CD4-positive, CD25-positive, alpha-beta regulatory T cell (primary cell): ENCODE data around the gene NPEPL1. TPM values are rescaled to one million over a fixed set of nuclear protein-coding genes. Genes with fewer than 3 reads are reported as not detected.
A peak's percentile ranks its signal among the peaks of the same experiment; 100 is the strongest.

ENCODE experiments used
- ATAC-seq, 2 donors: fragments of 150-1000 bp; cut with Tn5 transposase; one replicate each; pipeline ENCODE4 v1.10.0; 2021; ENCODE audit warnings: low read depth in 2 of 2, moderate number of reproducible peaks in 2 of 2, moderate library complexity in 1 of 2
- DNase-seq, 3 donors: peaks; one replicate each; pipeline versions ENCODE4 v3.0.0 to v3.0.0-alpha.2; 2012 to 2022; ENCODE audit warnings: mixed read lengths in 1 of 3
- H3K27ac ChIP-seq: one replicate; pipeline ENCODE4 v1.7.0; 2013; ENCODE audit warnings: mild to moderate bottlenecking, low read length; ENCODE audit not compliant: insufficient read depth, poor library complexity, severe bottlenecking
- H3K27me3 ChIP-seq: one replicate; pipeline ENCODE4 v1.7.0; 2013; ENCODE audit warnings: low read length; ENCODE audit not compliant: control insufficient read depth, insufficient read depth
- H3K36me3 ChIP-seq: one replicate; pipeline ENCODE4 v1.7.0; 2013; ENCODE audit warnings: mild to moderate bottlenecking, low read length, moderate library complexity; ENCODE audit not compliant: control insufficient read depth, insufficient read depth
- H3K4me1 ChIP-seq: 2 replicates; pipeline ENCODE4 v1.7.0; 2013; ENCODE audit warnings: mild to moderate bottlenecking, low read length; ENCODE audit not compliant: insufficient read depth, control insufficient read depth, poor library complexity, severe bottlenecking
- H3K4me3 ChIP-seq: one replicate; pipeline ENCODE4 v1.7.0; 2013; ENCODE audit warnings: low read depth, mild to moderate bottlenecking, low read length, moderate library complexity
- H3K9me3 ChIP-seq, 2 experiments: 1 replicate in 1 of 2; 2 replicates in 1 of 2; pipeline ENCODE4 v1.7.0; 2013; ENCODE audit warnings: low read length in 2 of 2, mild to moderate bottlenecking in 1 of 2, moderate library complexity in 1 of 2; ENCODE audit not compliant: control insufficient read depth in 2 of 2
- H3K27ac Mint-ChIP-seq, 3 donors: one replicate each; pipeline ENCODE4 v1.8.0; 2020 to 2022; ENCODE audit warnings: mild to moderate bottlenecking in 3 of 3, mixed read lengths in 3 of 3, moderate library complexity in 2 of 3
- H3K27me3 Mint-ChIP-seq: one replicate; pipeline ENCODE4 v1.8.0; 2022; ENCODE audit warnings: mild to moderate bottlenecking, mixed read lengths
- H3K36me3 Mint-ChIP-seq: one replicate; pipeline ENCODE4 v1.8.0; 2020; ENCODE audit warnings: mixed read lengths
- H3K4me1 Mint-ChIP-seq, 4 donors: one replicate each; pipeline ENCODE4 v1.8.0; 2020 to 2022; ENCODE audit warnings: mixed read lengths in 4 of 4, mild to moderate bottlenecking in 1 of 4
- H3K4me3 Mint-ChIP-seq, 4 donors: one replicate each; pipeline ENCODE4 v1.8.0; 2020 to 2022; ENCODE audit warnings: mild to moderate bottlenecking in 4 of 4, mixed read lengths in 4 of 4, moderate library complexity in 3 of 4
- H3K9me3 Mint-ChIP-seq, 7 donors: one replicate each; pipeline ENCODE4 v1.8.0; 2020 to 2022; ENCODE audit warnings: mixed read lengths in 7 of 7, mild to moderate bottlenecking in 3 of 7, moderate library complexity in 2 of 7
- polyA plus RNA-seq, 4 donors: library from polyadenylated mRNA; unstranded; fragments of 300-500 nt; fragmentation: Illumina TruSeq; gene quantifications; one replicate each; pipeline ENCODE4 v1.2.3, GENCODE V29; 2021
- total RNA-seq: library from RNA; stranded (reverse); gene quantifications from one replicate; pipeline ENCODE4 v1.2.3, GENCODE V29; 2022

Gene NPEPL1
- total and polyA plus RNA-seq, 5 donors from 2014 or later = 7.7 to 62.2 (median 8.3) TPM

DNA sequence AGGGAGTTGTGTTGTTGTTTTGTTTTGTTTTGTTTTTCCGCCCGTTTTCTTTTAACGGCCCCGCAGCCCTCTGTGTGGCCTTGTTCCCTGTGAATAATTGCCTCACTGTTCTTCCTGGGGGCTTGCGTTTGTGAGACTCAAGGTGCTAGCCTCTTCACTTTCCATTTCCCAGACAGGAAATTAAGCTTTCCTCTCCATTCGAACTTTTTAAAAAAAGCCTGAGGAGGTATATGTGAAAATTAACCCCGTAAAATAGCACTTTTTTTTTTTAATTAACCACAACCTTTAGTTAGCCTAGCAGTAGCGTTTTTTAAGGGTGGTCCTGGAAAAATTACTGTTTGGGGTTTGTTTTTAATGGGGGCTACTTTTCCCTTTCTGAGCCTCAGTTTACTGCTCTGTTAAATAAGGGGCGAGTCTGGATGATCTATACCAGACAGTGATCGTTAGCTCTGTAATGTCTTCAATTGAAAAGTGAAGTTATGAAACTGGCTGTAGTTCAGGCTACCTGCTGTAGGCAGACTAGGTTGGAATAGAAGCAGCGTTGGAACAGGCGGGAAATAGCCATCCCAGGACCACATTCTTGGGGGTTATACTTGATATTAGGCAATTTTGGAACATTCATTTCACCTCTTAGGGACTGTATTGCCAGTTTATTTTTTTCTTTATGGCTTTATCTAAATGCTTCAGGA lies 39.9 kb upstream of the NPEPL1 start:
- Mint-ChIP-seq H3K27ac (peak overlapping the region; percentile 98 to 99 (median 99)), H3K4me1 (peaks cover 24 to 47% (median 33%) of the 10 kb centered on the region in 4 donors), H3K36me3 (no peaks in the 10 kb centered on the region), H3K27me3 (peaks cover 7% of the 10 kb centered on the region), H3K4me3 (peak overlapping the region; percentile 95 to 99 (median 98)), H3K9me3 (peaks cover 0 to 2% (median 0%) of the 10 kb centered on the region in 7 donors)
- H3K4me3 ChIP-seq = peak overlapping the region; percentile 90
- peaks cover 60% of the 10 kb centered on the region for H3K4me1 ChIP-seq
- peak in 2 of 3 donors; percentile 33 to 37 for DNase-seq
- H3K27me3 ChIP-seq = no peaks in the 10 kb centered on the region
- no peaks in the 10 kb centered on the region for H3K9me3 ChIP-seq
- H3K27ac ChIP-seq = peak overlapping the region; percentile 96
- no peak for ATAC-seq
- peaks cover 4% of the 10 kb centered on the region for H3K36me3 ChIP-seq

DNA sequence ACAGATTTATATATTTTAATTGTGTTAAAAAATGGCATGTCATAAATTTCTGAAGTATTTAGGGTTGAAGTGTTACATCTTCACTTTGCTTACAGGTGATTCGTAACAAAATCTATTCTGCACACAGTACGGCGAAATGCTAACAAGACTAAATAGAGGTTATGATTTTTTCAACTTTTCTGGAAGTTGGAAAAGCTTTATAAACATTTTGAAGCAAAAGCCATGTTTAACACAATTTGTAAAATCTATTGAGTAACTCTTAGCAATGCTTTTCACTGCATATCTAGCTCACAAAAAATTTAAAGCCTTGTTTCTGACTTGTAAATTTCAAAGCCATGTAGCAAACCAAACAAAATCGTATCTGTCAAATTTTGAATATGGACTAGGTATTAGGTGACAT lies 38.3 kb upstream of the NPEPL1 start:
- H3K9me3 ChIP-seq = no peaks in the 10 kb centered on the region
- peaks cover 0 to 2% (median 0%) of the 10 kb centered on the region in 7 donors for H3K9me3 Mint-ChIP-seq

DNA sequence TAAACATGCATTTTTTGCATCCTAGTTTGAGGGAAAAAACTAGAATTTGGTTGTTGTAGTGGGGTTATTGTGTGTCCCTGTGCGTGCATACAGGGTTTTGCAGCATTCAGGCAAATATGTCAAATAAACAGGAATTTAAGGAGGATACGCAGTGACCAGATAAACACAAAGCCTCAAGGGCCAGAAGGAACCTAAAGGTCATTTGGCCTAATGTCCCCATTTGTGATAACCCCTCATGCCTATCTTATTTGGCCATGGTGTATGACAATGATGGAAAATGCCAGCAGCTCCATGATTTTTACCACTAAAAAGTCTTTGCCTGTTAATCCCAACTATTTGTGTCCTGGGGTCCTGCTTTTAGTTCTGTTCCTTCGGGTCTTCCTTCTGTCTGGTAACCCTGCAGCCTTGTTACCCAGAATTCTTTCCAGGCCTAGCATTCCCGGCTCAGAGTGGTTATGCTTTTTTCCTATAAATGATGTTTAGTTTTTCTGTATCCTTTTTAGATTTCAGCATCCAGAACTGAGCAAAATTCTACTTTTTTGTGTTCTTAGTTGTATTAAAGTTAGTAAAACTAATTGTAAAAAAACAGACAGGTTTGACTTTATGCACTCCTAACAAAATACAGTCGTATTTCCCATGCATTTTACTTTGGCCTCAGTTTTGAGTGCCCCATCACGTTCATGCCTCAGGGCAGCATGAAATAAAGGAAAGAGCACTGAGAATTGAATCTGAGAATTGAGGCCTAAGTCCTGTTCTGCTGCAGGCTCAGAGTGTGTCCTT lies 37.1 kb upstream of the NPEPL1 start:
- H3K4me1 ChIP-seq = peaks cover 81% of the 10 kb centered on the region
- Mint-ChIP-seq H3K36me3 (peaks cover 4% of the 10 kb centered on the region), H3K4me1 (peaks cover 44 to 65% (median 55%) of the 10 kb centered on the region in 4 donors), H3K4me3 (peak overlapping the region; percentile 58 to 93 (median 66)), H3K27me3 (peaks cover 7% of the 10 kb centered on the region), H3K27ac (peak overlapping the region; percentile 88 to 99 (median 98)), H3K9me3 (peaks cover 0 to 2% (median 0%) of the 10 kb centered on the region in 7 donors)
- H3K27ac ChIP-seq = peak overlapping the region; percentile 96
- H3K9me3 ChIP-seq = no peaks in the 10 kb centered on the region
- no peaks in the 10 kb centered on the region for H3K27me3 ChIP-seq
- no peak for ATAC-seq
- H3K36me3 ChIP-seq = peaks cover 4% of the 10 kb centered on the region
- no peak for DNase-seq
- H3K4me3 ChIP-seq = peak overlapping the region; percentile 90

More for the DNA sequence above, 38.3 kb upstream of the NPEPL1 start:
- DNase-seq (no peak), ATAC-seq (no peak)
- H3K27ac ChIP-seq = peak overlapping the region; percentile 96
- no peaks in the 10 kb centered on the region for H3K27me3 ChIP-seq
- H3K4me1 ChIP-seq = peaks cover 72% of the 10 kb centered on the region
- peak overlapping the region; percentile 90 for H3K4me3 ChIP-seq
- peaks cover 4% of the 10 kb centered on the region for H3K36me3 ChIP-seq
- peak overlapping the region in 2 of 3 donors; percentile 36 to 98 for H3K27ac Mint-ChIP-seq
- H3K36me3 Mint-ChIP-seq = peaks cover 4% of the 10 kb centered on the region
- peaks cover 34 to 56% (median 44%) of the 10 kb centered on the region in 4 donors for H3K4me1 Mint-ChIP-seq
- H3K27me3 Mint-ChIP-seq = peaks cover 7% of the 10 kb centered on the region
- peak overlapping the region in 3 of 4 donors; percentile 12 to 99 (median 48) for H3K4me3 Mint-ChIP-seq

DNA sequence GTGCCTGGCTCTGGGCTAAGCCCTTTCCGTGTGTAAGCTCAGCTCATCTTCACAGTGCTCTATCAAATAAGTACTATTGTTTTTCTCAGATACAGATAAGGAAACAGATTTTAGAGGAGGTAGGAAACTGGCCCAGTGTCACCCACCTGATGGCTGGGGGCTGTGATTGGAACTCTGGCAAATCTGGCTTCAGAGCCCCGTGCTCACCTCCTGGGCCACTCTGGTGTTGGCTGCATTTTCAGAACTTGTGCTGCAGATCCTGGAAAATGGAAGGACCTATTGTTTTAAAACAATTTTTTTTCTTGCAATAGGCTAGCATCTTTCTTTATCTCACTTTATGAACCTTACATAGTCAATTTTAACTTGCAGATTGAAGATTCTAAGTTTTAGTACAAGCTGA lies 35.8 kb upstream of the NPEPL1 start:
- H3K4me3 ChIP-seq = peak overlapping the region; percentile 90
- Mint-ChIP-seq H3K27ac (peak overlapping the region; percentile 88 to 99 (median 98)), H3K4me1 (peaks cover 47 to 79% (median 66%) of the 10 kb centered on the region in 4 donors), H3K36me3 (peaks cover 4% of the 10 kb centered on the region), H3K4me3 (peak overlapping the region; percentile 58 to 93 (median 69)), H3K27me3 (peaks cover 7% of the 10 kb centered on the region), H3K9me3 (no peaks in the 10 kb centered on the region)
- peak overlapping the region; percentile 96 for H3K27ac ChIP-seq
- ATAC-seq = no peak
- no peaks in the 10 kb centered on the region for H3K27me3 ChIP-seq
- H3K9me3 ChIP-seq = no peaks in the 10 kb centered on the region
- H3K4me1 ChIP-seq = peaks cover 89% of the 10 kb centered on the region
- DNase-seq = no peak
- H3K36me3 ChIP-seq = peaks cover 4% of the 10 kb centered on the region

DNA sequence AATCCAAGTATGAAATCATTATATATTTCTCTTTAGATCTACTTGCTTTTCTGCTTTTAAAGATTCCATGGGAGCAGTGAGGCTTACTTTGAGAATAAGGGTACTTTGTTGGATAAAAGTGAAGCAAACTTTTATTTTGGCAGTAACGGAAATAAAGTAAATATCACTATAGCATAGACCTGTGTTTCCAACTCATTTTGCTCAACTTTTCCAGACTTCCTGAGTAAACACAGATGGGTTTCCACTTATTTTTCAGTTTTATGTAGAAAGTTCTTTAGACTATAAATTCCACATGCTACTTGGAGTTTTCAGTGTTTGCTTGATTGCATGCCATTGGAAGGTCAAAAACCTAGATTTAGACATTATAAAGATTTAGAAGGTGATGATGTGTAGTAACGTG lies 35.3 kb upstream of the NPEPL1 start:
- DNase-seq (no peak), ATAC-seq (no peak)
- peaks cover 92% of the 10 kb centered on the region for H3K4me1 ChIP-seq
- H3K27ac Mint-ChIP-seq = peak overlapping the region; percentile 88 to 99 (median 98)
- H3K36me3 Mint-ChIP-seq = peaks cover 4% of the 10 kb centered on the region
- H3K36me3 ChIP-seq = peaks cover 4% of the 10 kb centered on the region
- H3K9me3 Mint-ChIP-seq = no peaks in the 10 kb centered on the region
- H3K27ac ChIP-seq = peak overlapping the region; percentile 96
- H3K4me3 Mint-ChIP-seq = peak overlapping the region; percentile 58 to 93 (median 69)
- H3K9me3 ChIP-seq = no peaks in the 10 kb centered on the region
- H3K4me1 Mint-ChIP-seq = peaks cover 51 to 83% (median 66%) of the 10 kb centered on the region in 4 donors
- H3K4me3 ChIP-seq = peak overlapping the region; percentile 90
- H3K27me3 ChIP-seq = no peaks in the 10 kb centered on the region
- H3K27me3 Mint-ChIP-seq = peaks cover 7% of the 10 kb centered on the region

DNA sequence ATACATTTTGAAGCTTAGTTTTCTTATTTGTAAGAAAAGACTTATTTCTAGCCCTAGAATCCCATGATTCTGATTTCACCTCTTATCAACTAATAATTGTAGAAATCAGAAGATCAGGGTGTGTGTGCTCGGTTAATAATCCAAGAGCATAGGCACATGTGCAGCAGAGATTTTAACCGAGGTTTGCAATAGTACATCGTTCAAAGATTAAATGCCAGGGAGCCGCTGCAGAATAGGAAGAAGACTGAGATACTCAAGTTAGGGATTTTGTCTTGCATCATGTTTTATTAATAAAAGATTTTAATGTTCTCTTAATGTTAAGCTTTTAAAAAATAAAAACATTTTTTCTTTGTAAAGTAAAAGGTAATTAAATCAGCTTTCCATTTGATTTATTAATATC lies 34.6 kb upstream of the NPEPL1 start:
- Mint-ChIP-seq H3K36me3 (peaks cover 5% of the 10 kb centered on the region), H3K4me1 (peaks cover 51 to 84% (median 64%) of the 10 kb centered on the region in 4 donors), H3K27me3 (no peaks in the 10 kb centered on the region), H3K9me3 (no peaks in the 10 kb centered on the region), H3K4me3 (peak overlapping the region; percentile 59 to 93 (median 69)), H3K27ac (peak overlapping the region; percentile 88 to 100 (median 99))
- H3K27me3 ChIP-seq = no peaks in the 10 kb centered on the region
- H3K4me1 ChIP-seq = peaks cover 95% of the 10 kb centered on the region
- H3K9me3 ChIP-seq = no peaks in the 10 kb centered on the region
- peak overlapping the region; percentile 96 for H3K27ac ChIP-seq
- ATAC-seq (no peak), DNase-seq (no peak)
- H3K36me3 ChIP-seq = peaks cover 4% of the 10 kb centered on the region
- H3K4me3 ChIP-seq = peak overlapping the region; percentile 90

DNA sequence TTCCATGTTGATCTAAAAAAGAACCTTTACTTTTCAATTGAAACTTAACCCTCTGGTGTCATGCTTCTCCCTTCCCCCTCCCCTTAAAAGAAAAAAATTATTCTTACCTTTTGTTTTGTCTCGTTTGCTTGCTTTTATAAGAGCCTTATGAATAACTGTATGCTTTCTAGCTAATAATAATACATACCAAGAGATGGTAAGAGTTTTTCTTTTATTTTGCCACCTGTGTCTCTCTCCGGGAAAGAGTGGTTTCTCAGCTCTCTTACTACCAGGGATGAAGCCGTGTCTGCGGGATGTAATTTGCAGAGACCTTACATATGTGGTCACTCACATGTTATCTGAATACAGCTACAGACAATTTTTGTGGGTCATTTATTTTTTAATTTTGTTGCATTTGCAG lies 33.8 kb upstream of the NPEPL1 start:
- peak overlapping the region; percentile 90 for H3K4me3 ChIP-seq
- no peak for ATAC-seq

More for the DNA sequence above, 33.8 kb upstream of the NPEPL1 start:
- DNase-seq = no peak
- peak overlapping the region; percentile 52 to 94 (median 86) for H3K4me3 Mint-ChIP-seq
- no peaks in the 10 kb centered on the region for H3K27me3 Mint-ChIP-seq
- peaks cover 54 to 85% (median 64%) of the 10 kb centered on the region in 4 donors for H3K4me1 Mint-ChIP-seq
- H3K27me3 ChIP-seq = no peaks in the 10 kb centered on the region
- peak overlapping the region; percentile 78 to 100 (median 99) for H3K27ac Mint-ChIP-seq
- peaks cover 88% of the 10 kb centered on the region for H3K4me1 ChIP-seq
- H3K9me3 ChIP-seq = no peaks in the 10 kb centered on the region
- peaks cover 9% of the 10 kb centered on the region for H3K36me3 Mint-ChIP-seq
- H3K36me3 ChIP-seq = peaks cover 4% of the 10 kb centered on the region
- no peaks in the 10 kb centered on the region for H3K9me3 Mint-ChIP-seq
- H3K27ac ChIP-seq = peak overlapping the region; percentile 94
